Mucosa of descending colon (tissue), 3 donors: Measurements from ENCODE around the gene PTCD1. TPM values are rescaled to one million over a fixed set of nuclear protein-coding genes. Genes with fewer than 3 reads are reported as not detected.

Experiments used
- total RNA-seq, 3 donors: library from RNA; stranded (reverse); fragmentation: NEBNext Ultra II Directional in 2 of 3; extraction: Animal tissue kit (Norgen Biotek cat#: 25700) in 2 of 3; gene quantifications; one replicate each; pipeline versions ENCODE4 v1.2.1 to v1.2.4, GENCODE V29; 2021 to 2023
- donor health status: DM: no; HTN: no; CAD: no; lungs with moderate emphysema.
- donor health status: DM: no; HTN: no; CAD: no.
- donor health status: DM: no; HTN: yes; CAD: no.

PTCD1 gene
- total RNA-seq, 3 donors from 2014 or later = 4.3 to 9.9 (median 6.6) TPM

Other genes with a start within 250 kb of the PTCD1 start
- gene KPNA7, start 230.7 kb downstream of the PTCD1 start, total RNA-seq = under 1 TPM; 0.16 to 0.43 (median 0.32) TPM
- gene MYH16, start 166.0 kb downstream of the PTCD1 start, total RNA-seq = not detected
- gene ARPC1A, start 112.9 kb downstream of the PTCD1 start, total RNA-seq = 100 to 1,000 TPM; 142 to 158 (median 157) TPM
- gene ARPC1B, start 64.1 kb downstream of the PTCD1 start, total RNA-seq = 100 to 1,000 TPM; 107 to 153 (median 119) TPM
- gene PDAP1, start 30.2 kb downstream of the PTCD1 start, total RNA-seq = 10 to 100 TPM; 72.8 to 90.9 (median 90.7) TPM
- gene BUD31, start 29.8 kb downstream of the PTCD1 start, total RNA-seq = 10 to 100 TPM; 67.3 to 79.5 (median 76.7) TPM
- gene CPSF4, start 145 bp upstream of the PTCD1 start, total RNA-seq = 10 to 100 TPM; 23.2 to 33.5 (median 24.8) TPM
- gene ATP5MF, start 27.4 kb upstream of the PTCD1 start, total RNA-seq = 100 to 1,000 TPM; 229 to 341 (median 331) TPM
- 10 to 100 TPM; 12.3 to 25.4 (median 23.4) TPM for gene ZNF789, start 34.1 kb upstream of the PTCD1 start, total RNA-seq
- 10 to 100 TPM; 30.5 to 43.9 (median 36.5) TPM for gene ZNF394, start 61.5 kb upstream of the PTCD1 start, total RNA-seq
- 1 to 10 TPM; 5.9 to 10.0 (median 6.4) TPM for gene ZKSCAN5, start 65.9 kb upstream of the PTCD1 start, total RNA-seq
- gene FAM200A, start 113.3 kb upstream of the PTCD1 start, total RNA-seq = 1 to 10 TPM; 3.8 to 5.6 (median 5.1) TPM
- 10 to 100 TPM; 64.4 to 99.0 (median 84.0) TPM for gene ZNF655, start 119.8 kb upstream of the PTCD1 start, total RNA-seq
- 1 to 10 TPM in 1 of 3 donors, under 1 TPM in 2; 0.58 to 1.2 (median 0.82) TPM for gene TMEM225B, start 159.5 kb upstream of the PTCD1 start, total RNA-seq
- gene ZSCAN25, start 178.1 kb upstream of the PTCD1 start, total RNA-seq = 10 to 100 TPM; 11.9 to 20.0 (median 18.5) TPM
- gene CYP3A5, start 241.2 kb upstream of the PTCD1 start, total RNA-seq = 100 to 1,000 TPM in 2 of 3 donors, 10 to 100 TPM in 1; 73.8 to 241 (median 179) TPM